SK-N-SH (cell line): ENCODE results near the gene CCDC177. TPM values are rescaled to one million over a fixed set of nuclear protein-coding genes. Genes with fewer than 3 reads are reported as not detected.
A peak's percentile ranks its signal among the peaks of the same experiment; 100 is the strongest.

Experiments used
- CTCF ChIA-PET: fragments of 300-600, 350-600 bp; formaldehyde crosslinking; extraction: SDS; loops from one replicate; lab custom pipeline; 2021; lab: Yijun Ruan, JAX
- POLR2A ChIA-PET: fragments of 350-600 bp; sonication (Branson Sonifier 250); formaldehyde crosslinking; extraction: SDS; loops from one replicate; lab custom pipeline; 2020; ENCODE audit warnings: antibody characterized with exemption, inconsistent platforms; lab: Yijun Ruan, JAX
- DNase-seq: peaks from one replicate; pipeline ENCODE4 v3.0.0; 2012
- H2AFZ ChIP-seq: fragments of 200-600 bp; sonication (generic); 2 replicates; pipeline ENCODE4 v1.8.1; 2016; ENCODE audit warnings: antibody characterized with exemption, mild to moderate bottlenecking, low read depth
- H3F3A ChIP-seq: fragments of 200-600 bp; sonication (generic); replicated peaks from 2 replicates; pipeline ENCODE3; 2016; ENCODE audit warnings: antibody characterized with exemption, mild to moderate bottlenecking; ENCODE audit not compliant: insufficient read depth
- H3K27ac ChIP-seq, 2 experiments: fragments of 200-500 bp in 1 of 2; fragments of 200-600 bp in 1 of 2; sonication (Bioruptor generic) in 1 of 2; sonication (generic), shearing (Covaris generic) in 1 of 2; 2 replicates each; pipeline versions ENCODE4 v1.5.1 to v1.6.1; 2014 to 2016; ENCODE audit warnings: low read depth in 2 of 2, inconsistent platforms in 1 of 2, low read length in 1 of 2, mild to moderate bottlenecking in 1 of 2, mixed read lengths in 1 of 2
- H3K27me3 ChIP-seq: fragments of 200-600 bp; sonication (generic), shearing (Covaris generic); 2 replicates; pipeline ENCODE4 v1.6.1; 2016; ENCODE audit warnings: mixed run types; ENCODE audit not compliant: insufficient read depth
- H3K36me3 ChIP-seq, 2 experiments: fragments of 200-500 bp in 1 of 2; fragments of 200-600 bp in 1 of 2; sonication (Bioruptor generic) in 1 of 2; sonication (generic) in 1 of 2; replicated peaks in 1 of 2; 2 replicates each; pipeline versions ENCODE3 to v1.5.1; 2014 to 2016; ENCODE audit warnings: low read length in 1 of 2, mild to moderate bottlenecking in 1 of 2; ENCODE audit not compliant: insufficient read depth in 2 of 2, control insufficient read depth in 1 of 2
- H3K4me1 ChIP-seq, 2 experiments: fragments of 200-500 bp in 1 of 2; fragments of 200-600 bp in 1 of 2; sonication (Bioruptor generic) in 1 of 2; sonication (generic), shearing (Covaris generic) in 1 of 2; 2 replicates each; pipeline versions ENCODE4 v1.5.1 to v1.6.1; 2014 to 2016; ENCODE audit warnings: low read depth in 1 of 2, low read length in 1 of 2, mixed run types in 1 of 2; ENCODE audit not compliant: insufficient read depth in 2 of 2, control insufficient read depth in 1 of 2
- H3K4me2 ChIP-seq: fragments of 200-600 bp; sonication (generic), shearing (Covaris generic); 2 replicates; pipeline ENCODE4 v1.6.1; 2017; ENCODE audit warnings: mixed run types
- H3K4me3 ChIP-seq, 2 experiments: fragments of 200-500 bp in 1 of 2; fragments of 200-600 bp in 1 of 2; sonication (Bioruptor generic) in 1 of 2; sonication (generic), shearing (Covaris generic) in 1 of 2; 2 replicates each; pipeline versions ENCODE4 v1.5.1 to v1.8.1; 2014 to 2016; ENCODE audit warnings: low read depth in 2 of 2, inconsistent platforms in 1 of 2, low read length in 1 of 2, mild to moderate bottlenecking in 1 of 2, mixed read lengths in 1 of 2, moderate library complexity in 1 of 2
- H3K79me2 ChIP-seq: fragments of 200-600 bp; sonication (generic); 2 replicates; pipeline ENCODE4 v1.8.1; 2017; ENCODE audit warnings: mild to moderate bottlenecking; ENCODE audit not compliant: insufficient read depth
- H3K9ac ChIP-seq: fragments of 200-600 bp; sonication (generic); 2 replicates; pipeline ENCODE4 v1.6.1; 2017; ENCODE audit warnings: mixed run types
- H3K9me2 ChIP-seq: fragments of 200-600 bp; sonication (generic); 2 replicates; pipeline ENCODE4 v1.6.1; 2017; ENCODE audit warnings: mixed run types
- H3K9me3 ChIP-seq: fragments of 200-600 bp; sonication (generic); 2 replicates; pipeline ENCODE4 v1.6.1; 2017; ENCODE audit warnings: mixed run types, mild to moderate bottlenecking, moderate library complexity
- H4K20me1 ChIP-seq: fragments of 200-600 bp; sonication (generic); 2 replicates; pipeline ENCODE4 v1.6.1; 2017; ENCODE audit warnings: mild to moderate bottlenecking, mixed run types; ENCODE audit not compliant: insufficient read depth
- CHD2 ChIP-seq: fragments of 150-350 bp; IDR thresholded peaks from 2 replicates; pipeline ENCODE4 v1.6.1; 2018; ENCODE audit warnings: low read length; ENCODE audit not compliant: partially characterized antibody
- EP300 ChIP-seq, 2 experiments: IDR thresholded peaks; 2 replicates each; pipeline versions ENCODE4 v1.4.0 to v1.6.1; 2012; ENCODE audit warnings: borderline replicate concordance in 1 of 2, low read depth in 1 of 2, low read length in 1 of 2
- EZH2phosphoT487 ChIP-seq: fragments of 200-600 bp; sonication (generic); IDR thresholded peaks from 2 replicates; pipeline ENCODE4 v1.6.1; 2017; ENCODE audit warnings: low read depth, mixed run types, mild to moderate bottlenecking, antibody characterized with exemption, moderate library complexity, borderline replicate concordance
- FOSL2 ChIP-seq: IDR thresholded peaks from 2 replicates; pipeline ENCODE4 v1.4.0; 2012; ENCODE audit warnings: low read depth, mild to moderate bottlenecking, moderate library complexity, borderline replicate concordance
- RAD21 ChIP-seq: IDR thresholded peaks from 2 replicates; pipeline ENCODE4 v1.6.1; 2012; ENCODE audit warnings: mild to moderate bottlenecking, low read length
- RXRA ChIP-seq: IDR thresholded peaks from 2 replicates; pipeline ENCODE4 v1.4.0; 2012; ENCODE audit warnings: low read depth, mild to moderate bottlenecking, borderline replicate concordance
- SMC3 ChIP-seq: IDR thresholded peaks from 2 replicates; pipeline ENCODE4 v1.6.1; 2012; ENCODE audit warnings: low read depth, low read length, improper control_type of control experiment
- WGBS: methylation state at CpG from one replicate; pipeline ENCODE4 v1.1.6; 2017; ENCODE audit warnings: low lambda C conversion rate; 5-methylcytosine and 5-hydroxymethylcytosine counted together
- polyA plus RNA-seq, 3 experiments: library from polyadenylated mRNA; depleted of rRNA; stranded (reverse); fragments of >200 nt; gene quantifications; 2 replicates each; pipeline ENCODE4 v1.2.3, GENCODE V29; 2012
- TF ChIP-seq, protein P1 (sequence below): fragments of 150-350 bp; IDR thresholded peaks from 2 replicates; pipeline ENCODE4 v1.6.1; 2016; ENCODE audit warnings: mild to moderate bottlenecking, low read depth, low read length
- TF ChIP-seq, protein P2 (sequence below): IDR thresholded peaks from 2 replicates; pipeline ENCODE4 v1.4.0; 2012; ENCODE audit warnings: low read depth, borderline replicate concordance
- TF ChIP-seq, protein P3 (sequence below): fragments of 200-600 bp; sonication (generic); IDR thresholded peaks from 2 replicates; pipeline ENCODE4 v1.6.1; 2017; ENCODE audit warnings: antibody characterized with exemption, mild to moderate bottlenecking, moderate library complexity
- TF ChIP-seq, protein P4 (sequence below): fragments of 150-350 bp; IDR thresholded peaks from 2 replicates; pipeline ENCODE4 v1.6.1; 2017; ENCODE audit warnings: antibody characterized with exemption, low read length, low read depth, borderline replicate concordance
- TF ChIP-seq, protein P5 (sequence below): IDR thresholded peaks from 2 replicates; pipeline ENCODE4 v1.6.1; 2012; ENCODE audit warnings: mild to moderate bottlenecking, low read depth, low read length, moderate library complexity

CCDC177 gene
- not detected in 2 replicates for polyA plus RNA-seq (2012; rRNA removed)
- not detected in 2 replicates for polyA plus RNA-seq (2012; cell fraction: cytosol; rRNA removed)
- polyA plus RNA-seq (2012; cell fraction: nucleus; rRNA removed) = not detected in 2 replicates

DNA sequence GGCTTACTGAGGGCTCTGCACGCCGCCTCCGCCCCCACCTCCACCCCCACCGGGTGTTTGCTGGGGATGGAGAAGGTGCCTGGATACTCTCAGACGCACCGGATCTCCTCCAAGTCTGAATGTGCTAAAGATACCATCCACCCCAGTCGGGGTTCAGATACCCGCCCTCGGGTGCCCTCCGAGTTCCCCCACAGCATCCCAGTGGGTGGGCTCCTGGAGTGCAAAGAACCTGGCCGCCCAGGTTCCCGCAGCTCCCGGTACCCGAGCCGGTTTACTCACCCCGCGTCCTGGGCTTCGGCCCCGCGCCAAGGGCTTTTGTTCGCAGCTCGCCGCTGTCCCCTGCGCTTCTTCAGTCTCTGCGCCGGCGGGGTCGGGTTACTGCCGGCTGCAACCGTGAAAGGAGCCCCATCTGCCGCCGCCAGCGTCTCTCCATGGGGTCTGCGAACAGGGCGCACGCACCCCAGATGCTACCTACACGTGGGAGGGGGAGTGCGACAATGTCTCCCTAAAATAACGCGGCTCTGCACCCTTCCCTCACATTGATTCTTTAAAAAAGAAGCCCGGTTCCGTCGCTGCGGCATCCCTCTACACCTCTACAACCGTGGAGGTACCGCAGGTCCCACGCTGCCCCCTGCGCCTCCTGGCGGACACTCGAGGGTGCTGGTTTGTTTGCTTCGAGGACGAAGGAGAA is at the start of gene CCDC177:
Gene CCDC177 (minus strand): TSS at position 609 of the 691 bp plus-strand sequence. CDS start 1,249 bp downstream, outside the sequence.
- Histone ChIP-seq H3K4me3 (peak within 1 kb of the TSS; percentile 43 to 58), H3K79me2 (no peaks in the 10 kb centered on the region), H3K4me2 (peak within 1 kb of the TSS; percentile 90), H2AFZ (peak within 1 kb of the TSS; percentile 78), H3K27ac (no peak within 1 kb of the TSS), H3K9me3 (no peaks in the 10 kb centered on the region), H3K9ac (no peak within 1 kb of the TSS), H3K4me1 (peaks cover 0 to 2% of the 10 kb centered on the region in 2 experiments; a peak in 1 of 4 replicates), H3K36me3 (no peaks in the 10 kb centered on the region), H4K20me1 (no peaks in the 10 kb centered on the region), H3F3A (no peaks in the 10 kb centered on the region), H3K27me3 (peaks cover 16% of the 10 kb centered on the region; the same call in 1 of the 2 replicates), H3K9me2 (no peaks in the 10 kb centered on the region)
- POLR2A ChIA-PET = interaction anchor here (1.6 kb wide), 1 partner anchor 26 kb away, joined by 3 read pairs; no protein-coding TSS in a partner anchor
- DNase-seq = peak; percentile 88
- TF ChIP-seq, protein P1, sequence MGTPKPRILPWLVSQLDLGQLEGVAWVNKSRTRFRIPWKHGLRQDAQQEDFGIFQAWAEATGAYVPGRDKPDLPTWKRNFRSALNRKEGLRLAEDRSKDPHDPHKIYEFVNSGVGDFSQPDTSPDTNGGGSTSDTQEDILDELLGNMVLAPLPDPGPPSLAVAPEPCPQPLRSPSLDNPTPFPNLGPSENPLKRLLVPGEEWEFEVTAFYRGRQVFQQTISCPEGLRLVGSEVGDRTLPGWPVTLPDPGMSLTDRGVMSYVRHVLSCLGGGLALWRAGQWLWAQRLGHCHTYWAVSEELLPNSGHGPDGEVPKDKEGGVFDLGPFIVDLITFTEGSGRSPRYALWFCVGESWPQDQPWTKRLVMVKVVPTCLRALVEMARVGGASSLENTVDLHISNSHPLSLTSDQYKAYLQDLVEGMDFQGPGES = no peak
- peak; percentile 93 for TF ChIP-seq SMC3
- TF ChIP-seq, protein P2, sequence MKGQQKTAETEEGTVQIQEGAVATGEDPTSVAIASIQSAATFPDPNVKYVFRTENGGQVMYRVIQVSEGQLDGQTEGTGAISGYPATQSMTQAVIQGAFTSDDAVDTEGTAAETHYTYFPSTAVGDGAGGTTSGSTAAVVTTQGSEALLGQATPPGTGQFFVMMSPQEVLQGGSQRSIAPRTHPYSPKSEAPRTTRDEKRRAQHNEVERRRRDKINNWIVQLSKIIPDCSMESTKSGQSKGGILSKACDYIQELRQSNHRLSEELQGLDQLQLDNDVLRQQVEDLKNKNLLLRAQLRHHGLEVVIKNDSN = no peak
- no peak for TF ChIP-seq RXRA
- no peak for TF ChIP-seq FOSL2
- no peak for TF ChIP-seq EZH2phosphoT487
- TF ChIP-seq, protein P3, sequence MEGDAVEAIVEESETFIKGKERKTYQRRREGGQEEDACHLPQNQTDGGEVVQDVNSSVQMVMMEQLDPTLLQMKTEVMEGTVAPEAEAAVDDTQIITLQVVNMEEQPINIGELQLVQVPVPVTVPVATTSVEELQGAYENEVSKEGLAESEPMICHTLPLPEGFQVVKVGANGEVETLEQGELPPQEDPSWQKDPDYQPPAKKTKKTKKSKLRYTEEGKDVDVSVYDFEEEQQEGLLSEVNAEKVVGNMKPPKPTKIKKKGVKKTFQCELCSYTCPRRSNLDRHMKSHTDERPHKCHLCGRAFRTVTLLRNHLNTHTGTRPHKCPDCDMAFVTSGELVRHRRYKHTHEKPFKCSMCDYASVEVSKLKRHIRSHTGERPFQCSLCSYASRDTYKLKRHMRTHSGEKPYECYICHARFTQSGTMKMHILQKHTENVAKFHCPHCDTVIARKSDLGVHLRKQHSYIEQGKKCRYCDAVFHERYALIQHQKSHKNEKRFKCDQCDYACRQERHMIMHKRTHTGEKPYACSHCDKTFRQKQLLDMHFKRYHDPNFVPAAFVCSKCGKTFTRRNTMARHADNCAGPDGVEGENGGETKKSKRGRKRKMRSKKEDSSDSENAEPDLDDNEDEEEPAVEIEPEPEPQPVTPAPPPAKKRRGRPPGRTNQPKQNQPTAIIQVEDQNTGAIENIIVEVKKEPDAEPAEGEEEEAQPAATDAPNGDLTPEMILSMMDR = peak; percentile 94
- TF ChIP-seq CHD2 = no peak
- peak; percentile 78 for TF ChIP-seq RAD21
- CTCF ChIA-PET = interaction anchor here (0.6 to 12.6 kb wide), 44 partner anchors 10 to 1214 kb away, joined by 3 to 368 read pairs (median 4); partner anchors contain the start of gene SUSD6
- WGBS = 2% methylated on average over 35 of the region's 52 CpGs

DNA sequence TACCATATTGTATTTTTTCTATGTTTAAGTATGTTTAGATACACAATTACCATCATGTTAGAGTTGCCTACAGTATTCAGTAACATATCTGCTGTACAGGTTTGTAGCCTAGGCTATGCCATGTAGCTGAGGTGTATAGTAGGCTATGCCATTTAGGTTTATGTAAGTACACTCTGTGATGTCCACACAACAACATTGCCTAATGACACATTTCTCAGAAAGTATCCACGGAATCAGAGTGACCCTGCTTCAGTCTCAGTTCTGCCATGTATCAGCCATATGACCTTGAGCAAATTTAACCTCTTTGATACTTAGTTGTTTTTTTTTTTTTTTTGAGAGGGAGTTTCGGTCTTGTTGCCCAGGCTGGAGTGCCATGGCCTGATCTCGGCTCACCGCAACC is 49.5 kb upstream of the CCDC177 start:
- TF ChIP-seq, protein P4, sequence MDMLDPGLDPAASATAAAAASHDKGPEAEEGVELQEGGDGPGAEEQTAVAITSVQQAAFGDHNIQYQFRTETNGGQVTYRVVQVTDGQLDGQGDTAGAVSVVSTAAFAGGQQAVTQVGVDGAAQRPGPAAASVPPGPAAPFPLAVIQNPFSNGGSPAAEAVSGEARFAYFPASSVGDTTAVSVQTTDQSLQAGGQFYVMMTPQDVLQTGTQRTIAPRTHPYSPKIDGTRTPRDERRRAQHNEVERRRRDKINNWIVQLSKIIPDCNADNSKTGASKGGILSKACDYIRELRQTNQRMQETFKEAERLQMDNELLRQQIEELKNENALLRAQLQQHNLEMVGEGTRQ = no peak
- no peak for TF ChIP-seq EP300 (IDR thresholded peaks at IDR 0.05; ENCODE audit: borderline replicate concordance in 1 of 2, low read depth in 1 of 2, low read length in 1 of 2)
- TF ChIP-seq, protein P5, sequence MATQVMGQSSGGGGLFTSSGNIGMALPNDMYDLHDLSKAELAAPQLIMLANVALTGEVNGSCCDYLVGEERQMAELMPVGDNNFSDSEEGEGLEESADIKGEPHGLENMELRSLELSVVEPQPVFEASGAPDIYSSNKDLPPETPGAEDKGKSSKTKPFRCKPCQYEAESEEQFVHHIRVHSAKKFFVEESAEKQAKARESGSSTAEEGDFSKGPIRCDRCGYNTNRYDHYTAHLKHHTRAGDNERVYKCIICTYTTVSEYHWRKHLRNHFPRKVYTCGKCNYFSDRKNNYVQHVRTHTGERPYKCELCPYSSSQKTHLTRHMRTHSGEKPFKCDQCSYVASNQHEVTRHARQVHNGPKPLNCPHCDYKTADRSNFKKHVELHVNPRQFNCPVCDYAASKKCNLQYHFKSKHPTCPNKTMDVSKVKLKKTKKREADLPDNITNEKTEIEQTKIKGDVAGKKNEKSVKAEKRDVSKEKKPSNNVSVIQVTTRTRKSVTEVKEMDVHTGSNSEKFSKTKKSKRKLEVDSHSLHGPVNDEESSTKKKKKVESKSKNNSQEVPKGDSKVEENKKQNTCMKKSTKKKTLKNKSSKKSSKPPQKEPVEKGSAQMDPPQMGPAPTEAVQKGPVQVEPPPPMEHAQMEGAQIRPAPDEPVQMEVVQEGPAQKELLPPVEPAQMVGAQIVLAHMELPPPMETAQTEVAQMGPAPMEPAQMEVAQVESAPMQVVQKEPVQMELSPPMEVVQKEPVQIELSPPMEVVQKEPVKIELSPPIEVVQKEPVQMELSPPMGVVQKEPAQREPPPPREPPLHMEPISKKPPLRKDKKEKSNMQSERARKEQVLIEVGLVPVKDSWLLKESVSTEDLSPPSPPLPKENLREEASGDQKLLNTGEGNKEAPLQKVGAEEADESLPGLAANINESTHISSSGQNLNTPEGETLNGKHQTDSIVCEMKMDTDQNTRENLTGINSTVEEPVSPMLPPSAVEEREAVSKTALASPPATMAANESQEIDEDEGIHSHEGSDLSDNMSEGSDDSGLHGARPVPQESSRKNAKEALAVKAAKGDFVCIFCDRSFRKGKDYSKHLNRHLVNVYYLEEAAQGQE = no peak
- TF ChIP-seq, protein P2 = no peak
- no peaks in the 10 kb centered on the region for H3K36me3 ChIP-seq
- DNase-seq = no peak
- ChIA-PET POLR2A (no interaction called here), CTCF (interaction anchor here (1.1 kb wide), 1 partner anchor 21 kb away, joined by 4 read pairs; no protein-coding TSS in a partner anchor)
- H3K4me2 ChIP-seq = no peak overlapping the region
- 0 out of 2 replicates have a peak, but pooled peaks cover 12% of the 10 kb centered on the region for H4K20me1 ChIP-seq
- no peak overlapping the region for H3K27ac ChIP-seq
- no peaks in the 10 kb centered on the region for H3K9me2 ChIP-seq
- 94% methylated on average over 4 of the region's 4 CpGs for WGBS
- H3K9me3 ChIP-seq = no peaks in the 10 kb centered on the region
- H3K79me2 ChIP-seq = peaks cover 53% of the 10 kb centered on the region
- H3K9ac ChIP-seq = no peak overlapping the region
- no peak overlapping the region for H3K4me3 ChIP-seq
- H3F3A ChIP-seq = no peaks in the 10 kb centered on the region
- peaks cover 2 to 10% of the 10 kb centered on the region in 2 experiments; a peak in 1 of 4 replicates for H3K4me1 ChIP-seq
- no peaks in the 10 kb centered on the region for H3K27me3 ChIP-seq
- H2AFZ ChIP-seq = no peak overlapping the region
